Calu3 (cell line): ENCODE data around the gene PDCL3. TPM values are rescaled to one million over a fixed set of nuclear protein-coding genes. Genes with fewer than 3 reads are reported as not detected.

ENCODE experiments used
- BruUV-seq: library from RNA; stranded (reverse); fragments of 400-500 nt; replicated peaks from 2 replicates; lab custom pipeline; 2021; lab: Mats Ljungman, UMichigan
- CTCF ChIA-PET: fragments of 300-600 bp; sonication (Branson Sonifier 250); formaldehyde crosslinking; loops from one replicate; lab custom pipeline; 2022; ENCODE audit warnings: antibody characterized with exemption; lab: Charles Lee
- DNase-seq: peaks from one replicate; pipeline ENCODE4 v3.0.0; 2022
- H3K27ac Mint-ChIP-seq: one replicate; pipeline ENCODE4 v1.8.0; 2022; ENCODE audit warnings: mixed read lengths; ENCODE audit not compliant: unreplicated experiment
- H3K27me3 Mint-ChIP-seq: one replicate; pipeline ENCODE4 v1.8.0; 2022; ENCODE audit warnings: mixed read lengths; ENCODE audit not compliant: unreplicated experiment
- H3K36me3 Mint-ChIP-seq: one replicate; pipeline ENCODE4 v1.8.0; 2022; ENCODE audit warnings: mild to moderate bottlenecking, moderate library complexity, mixed read lengths; ENCODE audit not compliant: insufficient read depth, unreplicated experiment
- H3K4me1 Mint-ChIP-seq: one replicate; pipeline ENCODE4 v1.8.0; 2022; ENCODE audit warnings: mild to moderate bottlenecking, low read depth, mixed read lengths; ENCODE audit not compliant: unreplicated experiment
- H3K4me3 Mint-ChIP-seq: one replicate; pipeline ENCODE4 v1.8.0; 2022; ENCODE audit warnings: mild to moderate bottlenecking, low read depth, moderate library complexity, mixed read lengths; ENCODE audit not compliant: unreplicated experiment
- H3K9me3 Mint-ChIP-seq: one replicate; pipeline ENCODE4 v1.8.0; 2022; ENCODE audit warnings: low read depth, mixed read lengths; ENCODE audit not compliant: unreplicated experiment
- CTCF ChIP-seq: fragments of 200-600 bp; IDR thresholded peaks from one replicate; pipeline ENCODE4 v1.8.0; 2022; ENCODE audit warnings: antibody characterized with exemption; ENCODE audit not compliant: unreplicated experiment
- intact Hi-C: fragments of 100-400 bp; cut with micrococcal nuclease; formaldehyde crosslinking; loops from one replicate; pipeline ENCODE4 v1.10.0; 2022; ENCODE audit not compliant: unreplicated experiment
- total RNA-seq: library from RNA; stranded (reverse); gene quantifications from 2 replicates; pipeline ENCODE4 v1.2.3, GENCODE V29; 2022

Gene PDCL3
- total RNA-seq, 1 experiment from 2014 or later, result 23.0 TPM

GRCh38 chr2:100554798-100555407 lies 7.9 kb upstream of the PDCL3 start:
- H3K4me3 Mint-ChIP-seq, result no peak overlapping the region
- no peaks in the 10 kb centered on the region for H3K36me3 Mint-ChIP-seq
- DNase-seq, result no peak
- BruUV-seq, result no TSS peak
- TF ChIP-seq CTCF, result no peak
- no peak overlapping the region for H3K27ac Mint-ChIP-seq
- CTCF ChIA-PET, result no interaction called here
- intact Hi-C loops, result no loop called here
- no peaks in the 10 kb centered on the region for H3K4me1 Mint-ChIP-seq
- no peaks in the 10 kb centered on the region for H3K9me3 Mint-ChIP-seq
- no peaks in the 10 kb centered on the region for H3K27me3 Mint-ChIP-seq

- no peak for DNase-seq
- H3K4me1 Mint-ChIP-seq, result no peaks in the 10 kb centered on the region
- no peak overlapping the region for H3K4me3 Mint-ChIP-seq
- H3K27me3 Mint-ChIP-seq, result no peaks in the 10 kb centered on the region
- no peaks in the 10 kb centered on the region for H3K36me3 Mint-ChIP-seq
- H3K27ac Mint-ChIP-seq, result no peak overlapping the region
- no peak for TF ChIP-seq CTCF
- CTCF ChIA-PET, result interaction anchor here (0.9 kb wide), 1 partner anchor 11 kb away, joined by 3 read pairs; no protein-coding TSS in a partner anchor
- no peaks in the 10 kb centered on the region for H3K9me3 Mint-ChIP-seq
- intact Hi-C loops, result no loop called here
- BruUV-seq, result no TSS peak
Observed at GRCh38 chr2:100556746-100557145, 6.0 kb upstream of the PDCL3 start.

DNA sequence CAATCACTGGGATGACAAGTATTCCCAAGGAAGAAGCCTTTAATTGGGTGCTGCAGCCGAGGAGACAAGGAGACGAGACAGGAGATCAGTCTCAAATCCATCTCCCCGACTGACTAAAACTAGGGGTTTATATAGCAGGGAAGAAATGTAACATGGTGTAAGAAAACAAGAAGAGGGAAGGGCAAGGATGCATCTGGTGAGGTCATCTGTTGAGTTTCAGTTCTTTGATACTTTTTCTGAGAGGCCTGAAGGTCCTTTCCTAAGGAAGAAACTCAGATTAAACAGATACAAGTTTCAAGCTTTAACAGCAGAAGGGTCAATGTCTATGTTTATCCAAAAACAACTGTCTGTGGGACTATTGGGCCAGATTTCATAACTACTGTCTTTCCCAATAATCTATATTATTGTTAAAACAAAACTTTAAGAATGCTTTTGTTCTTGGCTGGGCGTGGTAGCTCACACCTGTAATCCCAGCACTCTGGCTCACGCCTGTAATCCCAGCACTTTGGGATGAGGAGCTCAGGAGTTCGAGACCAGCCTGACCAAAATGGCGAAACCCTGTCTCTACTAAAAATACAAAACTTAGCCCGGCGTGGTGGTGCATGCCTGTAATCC lies 2.5 kb upstream of the PDCL3 start:
- intact Hi-C loops, result loop anchor here (5.0 kb wide), 1 partner anchor 138 kb away; no protein-coding TSS in a partner anchor
- Mint-ChIP-seq H3K4me3 (no peak overlapping the region), H3K9me3 (no peaks in the 10 kb centered on the region), H3K36me3 (peaks cover 22% of the 10 kb centered on the region), H3K27ac (no peak overlapping the region), H3K27me3 (no peaks in the 10 kb centered on the region), H3K4me1 (no peaks in the 10 kb centered on the region)
- BruUV-seq, result no TSS peak
- CTCF ChIA-PET, result no interaction called here
- TF ChIP-seq CTCF, result no peak
- no peak for DNase-seq

- no peak for DNase-seq
- Mint-ChIP-seq H3K4me1 (no peaks in the 10 kb centered on the region), H3K27me3 (no peaks in the 10 kb centered on the region), H3K9me3 (no peaks in the 10 kb centered on the region), H3K4me3 (no peak overlapping the region), H3K36me3 (peaks cover 27% of the 10 kb centered on the region), H3K27ac (no peak overlapping the region)
- BruUV-seq, result no TSS peak
- CTCF ChIA-PET, result no interaction called here
- no peak for TF ChIP-seq CTCF
- intact Hi-C loops, result loop anchor here (5.0 kb wide), 1 partner anchor 139 kb away; no protein-coding TSS in a partner anchor
Observed at GRCh38 chr2:100561191-100561590, 1.6 kb upstream of the PDCL3 start.
